Measurements from ENCODE around the gene AGBL1.

Gene AGBL1

DNA sequence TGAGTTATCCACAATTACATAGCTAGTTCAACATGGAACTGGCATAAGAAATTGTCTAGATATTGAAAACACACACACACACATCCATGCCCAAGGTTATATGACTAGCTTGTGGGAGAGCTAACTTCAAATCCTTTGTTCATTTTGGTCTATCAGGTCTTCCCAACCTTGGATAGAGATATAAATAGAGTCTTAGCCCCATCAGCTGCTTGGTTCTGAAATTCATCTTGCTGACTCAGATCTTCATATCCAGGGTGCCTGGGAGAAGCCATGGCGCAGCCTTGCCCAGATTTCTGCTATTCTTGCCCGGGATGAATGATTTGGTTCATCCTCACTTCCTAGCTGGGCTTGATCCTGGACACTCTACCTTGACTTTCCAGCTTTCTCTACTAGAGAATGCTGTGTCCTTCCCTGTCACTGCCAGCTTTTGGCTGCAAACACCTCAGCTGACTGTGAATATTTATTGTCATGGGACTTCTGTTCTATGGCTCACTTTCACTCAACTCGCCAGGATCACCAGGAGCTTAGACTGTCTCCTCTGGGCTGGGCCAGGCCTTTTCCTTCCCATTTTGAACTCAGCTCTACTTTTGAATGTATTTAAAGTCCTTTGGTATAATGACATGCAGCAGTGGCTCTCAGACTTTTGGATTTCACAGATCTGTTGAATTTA is 324.4 kb downstream of the AGBL1 start:
- Mint-ChIP-seq H3K27me3 (ENCODE audit: low read depth) (peaks cover 9% of the 10 kb centered on the region), H3K4me1 (no peaks in the 10 kb centered on the region), H3K27ac (no peak overlapping the region), H3K4me3 (no peak overlapping the region), H3K36me3 (ENCODE audit: low read depth) (no peaks in the 10 kb centered on the region), H3K9me3 (no peaks in the 10 kb centered on the region)
- TF ChIP-seq, protein P1, sequence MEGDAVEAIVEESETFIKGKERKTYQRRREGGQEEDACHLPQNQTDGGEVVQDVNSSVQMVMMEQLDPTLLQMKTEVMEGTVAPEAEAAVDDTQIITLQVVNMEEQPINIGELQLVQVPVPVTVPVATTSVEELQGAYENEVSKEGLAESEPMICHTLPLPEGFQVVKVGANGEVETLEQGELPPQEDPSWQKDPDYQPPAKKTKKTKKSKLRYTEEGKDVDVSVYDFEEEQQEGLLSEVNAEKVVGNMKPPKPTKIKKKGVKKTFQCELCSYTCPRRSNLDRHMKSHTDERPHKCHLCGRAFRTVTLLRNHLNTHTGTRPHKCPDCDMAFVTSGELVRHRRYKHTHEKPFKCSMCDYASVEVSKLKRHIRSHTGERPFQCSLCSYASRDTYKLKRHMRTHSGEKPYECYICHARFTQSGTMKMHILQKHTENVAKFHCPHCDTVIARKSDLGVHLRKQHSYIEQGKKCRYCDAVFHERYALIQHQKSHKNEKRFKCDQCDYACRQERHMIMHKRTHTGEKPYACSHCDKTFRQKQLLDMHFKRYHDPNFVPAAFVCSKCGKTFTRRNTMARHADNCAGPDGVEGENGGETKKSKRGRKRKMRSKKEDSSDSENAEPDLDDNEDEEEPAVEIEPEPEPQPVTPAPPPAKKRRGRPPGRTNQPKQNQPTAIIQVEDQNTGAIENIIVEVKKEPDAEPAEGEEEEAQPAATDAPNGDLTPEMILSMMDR (IDR thresholded peaks at IDR 0.05; ENCODE audit: unreplicated experiment in 3 of 3), result no peak

DNA sequence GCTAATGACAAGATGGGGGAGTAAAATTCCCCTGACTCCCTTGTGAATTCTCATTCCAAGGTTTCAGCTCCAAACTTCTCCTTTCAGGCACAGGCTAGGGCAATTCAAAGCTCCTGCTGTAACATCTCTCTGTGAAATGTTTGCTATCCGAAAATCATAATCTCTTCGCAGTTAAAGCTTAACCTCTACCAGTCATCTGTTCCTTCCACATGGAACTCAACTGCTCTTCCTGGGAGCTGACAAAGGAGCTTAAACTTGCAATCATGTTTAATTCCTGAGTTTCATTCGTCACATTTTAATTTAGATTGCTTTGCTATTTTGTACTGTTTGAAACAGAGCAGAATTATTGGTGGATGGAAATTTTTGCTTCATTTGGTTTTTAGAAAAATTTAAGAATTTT is 328.6 kb downstream of the AGBL1 start:
- H3K4me1 Mint-ChIP-seq, result no peaks in the 10 kb centered on the region
- H3K27ac Mint-ChIP-seq, result no peak overlapping the region
- no peak overlapping the region for H3K4me3 Mint-ChIP-seq
- no peaks in the 10 kb centered on the region for H3K9me3 Mint-ChIP-seq
- peaks cover 6% of the 10 kb centered on the region for H3K27me3 Mint-ChIP-seq (ENCODE audit: low read depth)
- TF ChIP-seq, protein P1 (IDR thresholded peaks at IDR 0.05; ENCODE audit: unreplicated experiment in 3 of 3), result no peak
- no peaks in the 10 kb centered on the region for H3K36me3 Mint-ChIP-seq (ENCODE audit: low read depth)

DNA sequence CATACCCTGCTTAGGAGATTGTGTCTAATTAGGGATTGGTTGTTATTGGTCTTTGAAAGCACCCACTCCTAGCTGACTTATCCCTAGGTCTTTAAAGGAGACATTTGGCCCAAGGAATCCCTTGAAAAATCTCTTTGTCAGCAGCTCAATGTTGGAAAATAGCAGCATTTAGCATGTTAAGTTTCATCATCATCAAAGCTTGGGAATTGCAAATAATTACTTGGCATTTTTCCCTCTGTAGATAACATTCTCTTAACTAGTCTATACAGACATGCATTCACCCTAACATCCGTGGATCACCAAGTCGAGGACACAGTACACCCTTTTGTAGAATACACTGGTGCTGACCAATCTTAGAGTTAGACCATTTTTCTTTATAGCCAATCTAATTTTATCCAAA is 332.2 kb downstream of the AGBL1 start:
- no peak overlapping the region for H3K4me3 Mint-ChIP-seq
- H3K27me3 Mint-ChIP-seq (ENCODE audit: low read depth), result peaks cover 6% of the 10 kb centered on the region
- TF ChIP-seq, protein P1 (IDR thresholded peaks at IDR 0.05; ENCODE audit: unreplicated experiment in 3 of 3), result no peak
- no peaks in the 10 kb centered on the region for H3K36me3 Mint-ChIP-seq (ENCODE audit: low read depth)
- H3K9me3 Mint-ChIP-seq, result no peaks in the 10 kb centered on the region
- H3K27ac Mint-ChIP-seq, result no peak overlapping the region
- H3K4me1 Mint-ChIP-seq, result no peaks in the 10 kb centered on the region

DNA sequence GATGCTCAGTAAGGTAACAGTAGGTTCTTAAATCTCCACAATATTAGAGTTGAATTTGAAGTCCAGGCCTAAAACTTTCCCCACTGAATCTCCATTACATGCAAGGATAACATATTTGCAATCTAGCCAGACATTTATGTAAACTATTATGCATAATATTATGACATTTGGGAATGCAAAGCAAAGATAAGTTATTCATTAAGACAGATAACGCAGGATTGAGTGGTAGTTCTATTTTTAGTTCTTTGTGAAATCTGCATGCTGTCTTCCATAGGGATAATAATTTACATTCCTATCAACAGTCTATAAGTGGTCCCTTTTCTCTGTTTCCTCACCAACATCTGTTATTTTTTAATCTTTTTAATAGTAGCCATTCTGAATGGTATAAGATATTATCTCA is 333.5 kb downstream of the AGBL1 start:
- TF ChIP-seq, protein P1 (IDR thresholded peaks at IDR 0.05; ENCODE audit: unreplicated experiment in 3 of 3), result no peak
- Mint-ChIP-seq H3K36me3 (ENCODE audit: low read depth) (no peaks in the 10 kb centered on the region), H3K9me3 (no peaks in the 10 kb centered on the region), H3K4me1 (no peaks in the 10 kb centered on the region), H3K4me3 (no peak overlapping the region), H3K27ac (no peak overlapping the region), H3K27me3 (ENCODE audit: low read depth) (peaks cover 6% of the 10 kb centered on the region)

DNA sequence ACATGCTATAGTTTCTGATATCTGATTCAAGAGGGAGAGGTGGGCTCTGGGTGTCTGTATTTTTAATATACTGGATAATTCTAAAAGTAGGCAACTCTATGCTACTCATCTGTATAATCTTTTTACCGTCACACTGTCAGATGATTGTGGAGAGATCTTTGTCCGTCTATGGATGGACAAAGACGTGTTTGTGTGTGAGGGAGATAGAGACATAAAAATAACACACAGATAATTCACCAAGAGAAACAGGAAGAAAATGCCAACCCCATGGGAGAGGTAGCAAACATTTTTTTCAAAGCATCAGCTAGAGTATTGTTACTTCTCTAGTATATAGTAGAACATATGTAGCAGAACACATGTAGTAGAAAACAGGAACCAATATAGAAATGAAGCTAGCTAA is 346.1 kb downstream of the AGBL1 start:
- H3K36me3 Mint-ChIP-seq (ENCODE audit: low read depth), result no peaks in the 10 kb centered on the region
- peaks cover 15% of the 10 kb centered on the region for H3K9me3 Mint-ChIP-seq
- no peaks in the 10 kb centered on the region for H3K27me3 Mint-ChIP-seq (ENCODE audit: low read depth)
- no peaks in the 10 kb centered on the region for H3K4me1 Mint-ChIP-seq
- no peak overlapping the region for H3K4me3 Mint-ChIP-seq
- TF ChIP-seq, protein P1 (IDR thresholded peaks at IDR 0.05; ENCODE audit: unreplicated experiment in 3 of 3), result no peak
- H3K27ac Mint-ChIP-seq, result no peak overlapping the region

DNA sequence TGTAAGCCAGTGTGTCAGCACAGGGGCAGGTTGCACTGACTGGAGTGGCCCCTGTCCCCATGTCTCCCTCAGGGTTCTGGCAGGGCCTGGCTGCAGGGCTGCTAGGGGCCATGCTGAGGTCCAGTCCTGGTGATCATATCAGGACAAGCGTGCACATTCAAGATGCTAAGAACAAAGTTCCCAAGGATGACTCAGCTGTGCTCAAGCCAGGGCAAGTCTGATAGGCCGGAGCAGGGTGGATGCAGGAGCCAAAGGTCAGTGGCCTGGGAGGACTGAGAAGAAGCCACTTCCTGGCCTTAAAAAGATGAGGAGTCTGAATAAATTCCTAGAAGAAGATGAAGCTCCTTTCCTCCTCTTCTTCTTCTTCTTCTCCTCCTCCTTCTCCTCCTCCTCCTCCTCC is 353.2 kb downstream of the AGBL1 start:
- H3K4me3 Mint-ChIP-seq, result no peak overlapping the region
- peaks cover 9% of the 10 kb centered on the region for H3K27me3 Mint-ChIP-seq (ENCODE audit: low read depth)
- H3K4me1 Mint-ChIP-seq, result no peaks in the 10 kb centered on the region
- no peaks in the 10 kb centered on the region for H3K36me3 Mint-ChIP-seq (ENCODE audit: low read depth)
- no peak overlapping the region for H3K27ac Mint-ChIP-seq
- no peaks in the 10 kb centered on the region for H3K9me3 Mint-ChIP-seq
- TF ChIP-seq, protein P1 (IDR thresholded peaks at IDR 0.05; ENCODE audit: unreplicated experiment in 3 of 3), result no peak

All from nephron (organoid).